WERI-Rb-1 (cell line): ENCODE results near the gene PARG.
"Not testable (repeated sequence)": the region's sequence is repeated elsewhere in the genome, so short reads cannot be mapped to it uniquely, and the experiment has no call there.

ENCODE experiments used
- DNase-seq: peaks from one replicate; pipeline ENCODE4 v3.0.0-alpha.2; 2020
- H3K27ac ChIP-seq: fragments of 250-450 bp; sonication (Bioruptor Pico); 2 replicates; pipeline ENCODE4 v1.5.1; 2020; ENCODE audit warnings: mild to moderate bottlenecking, moderate library complexity
- H3K27me3 ChIP-seq: fragments of 250-450 bp; sonication (Bioruptor Pico); 2 replicates; pipeline ENCODE4 v1.5.1; 2021; ENCODE audit warnings: mild to moderate bottlenecking, low read depth, moderate library complexity; ENCODE audit not compliant: insufficient read depth, severe bottlenecking
- H3K36me3 ChIP-seq: fragments of 250-450 bp; sonication (Bioruptor Pico); 2 replicates; pipeline ENCODE4 v1.5.1; 2020; ENCODE audit warnings: mild to moderate bottlenecking, moderate library complexity
- H3K4me3 ChIP-seq: 2 replicates; pipeline ENCODE4 v1.5.1; 2011; ENCODE audit warnings: low read depth, mild to moderate bottlenecking, control low read depth, low read length
- H3K9me3 ChIP-seq: fragments of 250-450 bp; sonication (Bioruptor Pico); 2 replicates; pipeline ENCODE4 v1.5.1; 2021; ENCODE audit warnings: mild to moderate bottlenecking, moderate library complexity; ENCODE audit not compliant: severe bottlenecking

Gene PARG

GRCh38 chr10:49931276-49931675, 10.6 kb downstream of the PARG start:
- H3K27ac ChIP-seq: not testable (repeated sequence)

GRCh38 chr10:49923572-49923971, 18.3 kb downstream of the PARG start:
- DNase-seq, H3K27ac ChIP-seq, H3K27me3 ChIP-seq, H3K4me3 ChIP-seq, H3K36me3 ChIP-seq, H3K9me3 ChIP-seq: not testable (repeated sequence)

More at GRCh38 chr10:49931276-49931675, 10.6 kb downstream of the PARG start:
- not testable (repeated sequence) for H3K9me3 ChIP-seq, H3K27me3 ChIP-seq, H3K36me3 ChIP-seq, DNase-seq, H3K4me3 ChIP-seq

GRCh38 chr10:49922041-49922440, 19.8 kb downstream of the PARG start:
- H3K4me3 ChIP-seq, H3K27me3 ChIP-seq, H3K9me3 ChIP-seq, DNase-seq, H3K27ac ChIP-seq, H3K36me3 ChIP-seq: not testable (repeated sequence)

- H3K27ac ChIP-seq, H3K4me3 ChIP-seq, H3K9me3 ChIP-seq, H3K36me3 ChIP-seq, H3K27me3 ChIP-seq, DNase-seq: not testable (repeated sequence)
Observed at GRCh38 chr10:49917927-49918326, 23.9 kb downstream of the PARG start.

- H3K4me3 ChIP-seq, H3K27ac ChIP-seq, H3K9me3 ChIP-seq, H3K27me3 ChIP-seq, DNase-seq, H3K36me3 ChIP-seq: not testable (repeated sequence)
Observed at GRCh38 chr10:49916451-49916850, 25.4 kb downstream of the PARG start.

GRCh38 chr10:49910295-49910694, 31.5 kb downstream of the PARG start:
- not testable (repeated sequence) for H3K9me3 ChIP-seq, H3K27me3 ChIP-seq, H3K27ac ChIP-seq, H3K4me3 ChIP-seq, H3K36me3 ChIP-seq, DNase-seq

- H3K27ac ChIP-seq, H3K9me3 ChIP-seq, H3K4me3 ChIP-seq, H3K27me3 ChIP-seq, DNase-seq, H3K36me3 ChIP-seq: not testable (repeated sequence)
Observed at GRCh38 chr10:49908290-49909080, 33.3 kb downstream of the PARG start.

- not testable (repeated sequence) for H3K9me3 ChIP-seq, H3K4me3 ChIP-seq, H3K27ac ChIP-seq, DNase-seq, H3K27me3 ChIP-seq, H3K36me3 ChIP-seq
Observed at GRCh38 chr10:49903829-49904228, 38.0 kb downstream of the PARG start.

- not testable (repeated sequence) for DNase-seq, H3K36me3 ChIP-seq, H3K4me3 ChIP-seq, H3K9me3 ChIP-seq, H3K27me3 ChIP-seq, H3K27ac ChIP-seq
Observed at GRCh38 chr10:49900406-49900805, 41.4 kb downstream of the PARG start.

- H3K36me3 ChIP-seq, DNase-seq, H3K27ac ChIP-seq, H3K27me3 ChIP-seq, H3K9me3 ChIP-seq, H3K4me3 ChIP-seq: not testable (repeated sequence)
Observed at GRCh38 chr10:49899999-49900398, 41.8 kb downstream of the PARG start.

GRCh38 chr10:49890025-49890424, 51.8 kb downstream of the PARG start:
- not testable (repeated sequence) for H3K27me3 ChIP-seq, H3K4me3 ChIP-seq, H3K9me3 ChIP-seq, H3K36me3 ChIP-seq, DNase-seq, H3K27ac ChIP-seq

GRCh38 chr10:49884739-49885331, 57.0 kb downstream of the PARG start:
- H3K9me3 ChIP-seq, H3K36me3 ChIP-seq, DNase-seq, H3K27ac ChIP-seq, H3K27me3 ChIP-seq, H3K4me3 ChIP-seq: not testable (repeated sequence)

- not testable (repeated sequence) for H3K27me3 ChIP-seq
Observed at GRCh38 chr10:49883852-49884251, 58.0 kb downstream of the PARG start.

GRCh38 chr10:49882327-49882726, 59.5 kb downstream of the PARG start:
- not testable (repeated sequence) for DNase-seq, H3K36me3 ChIP-seq, H3K9me3 ChIP-seq, H3K4me3 ChIP-seq, H3K27me3 ChIP-seq, H3K27ac ChIP-seq

More at GRCh38 chr10:49883852-49884251, 58.0 kb downstream of the PARG start:
- not testable (repeated sequence) for H3K27ac ChIP-seq, H3K4me3 ChIP-seq, H3K36me3 ChIP-seq, DNase-seq, H3K9me3 ChIP-seq

- not testable (repeated sequence) for H3K9me3 ChIP-seq, H3K36me3 ChIP-seq, DNase-seq, H3K4me3 ChIP-seq, H3K27me3 ChIP-seq, H3K27ac ChIP-seq
Observed at GRCh38 chr10:49872740-49873139, 69.1 kb downstream of the PARG start.
